NCI-H524 treated with DMSO at 0.1 percent for 48 hours (cell line): ENCODE results near the gene TMA7B.
"Not testable (repeated sequence)": the region's sequence is repeated elsewhere in the genome, so short reads cannot be mapped to it uniquely, and the experiment has no call there.

Experiments
- DNase-seq: peaks from one replicate; lab custom pipeline; 2025; lab: John Stamatoyannopoulos, UW

TMA7B gene

DNA sequence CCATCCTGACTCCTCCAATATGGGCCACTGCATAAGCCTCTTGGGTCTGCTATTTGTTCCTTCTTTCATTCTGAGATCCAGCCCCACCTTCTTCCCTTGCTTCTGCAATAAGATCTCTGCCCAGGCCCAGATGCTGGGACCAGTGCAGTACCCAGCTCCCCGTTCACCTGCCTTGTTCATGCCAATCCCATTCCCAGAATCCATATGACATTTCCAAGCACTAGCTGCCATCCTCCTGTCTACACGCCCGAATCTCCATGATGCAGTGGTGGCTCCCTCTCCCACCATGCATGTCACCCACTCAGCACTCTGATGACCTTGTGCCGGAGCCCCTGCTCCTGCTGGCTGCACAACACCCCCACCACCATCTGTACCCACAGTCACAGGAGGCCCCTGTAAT is 23.1 kb downstream of the TMA7B start:
- DNase-seq = no peak

DNA sequence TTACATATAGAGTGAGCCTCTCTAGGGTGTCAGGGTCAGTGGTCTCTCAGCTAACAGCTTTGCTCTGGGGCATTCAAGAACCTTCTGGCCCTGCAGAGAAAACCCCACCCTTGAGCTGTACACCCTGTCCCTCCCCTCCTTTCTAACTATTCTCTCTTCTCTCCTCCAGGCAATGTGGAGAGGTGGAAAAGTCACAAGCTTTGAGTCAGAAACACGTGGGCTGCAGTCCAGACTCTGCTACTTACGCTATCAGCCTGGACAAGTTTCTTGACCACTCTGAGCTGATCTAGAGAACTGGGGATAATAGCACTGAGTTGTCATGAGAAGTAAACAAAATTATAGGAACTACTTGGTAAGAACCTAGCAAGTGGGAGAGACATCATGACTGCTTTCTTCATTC is 23.8 kb downstream of the TMA7B start:
- no peak for DNase-seq

DNA sequence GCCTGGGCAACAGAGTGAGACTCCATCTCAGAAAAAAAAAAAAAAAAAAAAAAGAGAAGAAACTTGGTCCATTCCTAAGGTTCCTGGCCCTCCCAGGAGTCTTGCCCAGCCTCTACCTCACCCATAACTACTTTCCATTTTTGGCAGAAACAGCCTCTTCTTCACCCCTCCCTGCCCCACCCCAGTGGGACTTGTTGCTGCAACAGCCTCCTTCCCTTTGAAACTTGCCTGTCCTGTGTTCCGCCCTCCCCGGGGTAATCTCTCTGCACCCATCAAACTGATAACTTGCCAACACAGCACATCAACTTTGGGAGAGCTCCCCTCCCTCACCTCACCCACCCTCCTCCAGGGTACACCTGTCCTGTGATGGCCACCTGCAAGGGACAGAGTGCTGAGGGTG is 24.5 kb downstream of the TMA7B start:
- no peak for DNase-seq

DNA sequence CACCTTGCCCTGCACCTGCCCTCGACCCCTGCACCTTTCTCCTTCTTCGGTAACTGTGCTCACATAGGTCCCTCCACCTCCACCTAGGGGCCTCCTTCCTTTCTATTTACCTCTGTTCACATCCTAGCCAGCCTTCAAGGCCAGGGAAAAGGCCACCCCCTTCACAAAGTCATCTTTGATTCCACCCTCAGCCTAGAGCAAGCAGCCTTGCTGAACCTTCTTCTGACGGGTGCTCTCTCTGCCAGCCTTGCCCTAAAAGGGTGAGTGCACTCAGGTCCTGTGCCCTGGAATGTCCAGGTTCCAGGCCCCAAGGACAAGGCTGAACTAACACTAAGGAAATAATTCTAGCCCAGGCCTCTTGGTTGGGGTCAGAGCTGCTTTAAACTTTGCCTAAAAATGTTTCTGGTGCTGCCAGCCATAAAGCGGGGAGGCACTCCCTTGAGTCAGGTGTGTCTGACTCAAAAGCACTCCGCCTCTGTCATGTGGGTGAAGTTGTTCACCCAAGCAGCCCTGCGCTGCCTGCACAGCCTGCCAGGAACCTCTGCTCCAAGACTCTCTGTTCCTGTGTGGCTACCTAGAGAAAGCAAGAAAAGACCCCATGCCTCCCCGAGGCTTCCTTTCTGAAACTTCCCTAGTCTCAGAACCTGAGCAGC is 25.3 kb downstream of the TMA7B start:
- no peak for DNase-seq

DNA sequence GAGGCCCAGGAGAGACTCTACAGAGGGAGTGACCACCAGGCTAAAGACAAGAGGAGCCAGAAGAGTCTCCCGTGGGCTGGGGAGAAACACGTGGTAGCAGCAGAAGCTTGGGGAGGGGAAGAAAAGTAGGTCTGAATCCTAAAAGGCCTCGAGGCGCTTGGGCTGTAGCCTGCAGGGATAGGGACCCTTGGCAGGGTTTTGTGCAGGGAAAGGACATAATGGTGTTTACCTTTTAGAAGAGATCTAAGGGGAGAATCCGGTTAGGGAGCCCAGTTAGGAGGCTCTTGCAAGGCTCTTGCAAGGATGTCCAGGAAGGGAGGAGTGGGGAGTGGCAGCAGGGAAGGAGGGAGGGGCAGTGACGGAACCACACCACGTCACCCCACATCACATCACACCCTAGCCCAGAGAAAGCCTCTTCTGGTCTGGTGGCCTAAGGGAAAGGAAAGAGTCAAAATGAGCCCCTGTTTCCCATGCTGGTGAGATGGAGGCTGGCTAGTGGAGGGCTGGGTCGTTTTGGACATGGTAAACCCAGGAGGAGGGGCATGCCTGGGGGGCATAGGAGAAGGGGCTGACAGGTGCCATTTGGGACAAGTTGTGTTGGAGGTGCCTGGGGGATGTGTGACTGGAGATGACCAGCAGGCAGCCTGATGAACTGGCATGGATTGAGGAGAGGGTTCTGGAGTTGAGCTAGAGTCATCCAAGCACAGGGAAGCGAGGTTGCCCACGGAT is 28.4 kb downstream of the TMA7B start:
- DNase-seq = no peak

DNA sequence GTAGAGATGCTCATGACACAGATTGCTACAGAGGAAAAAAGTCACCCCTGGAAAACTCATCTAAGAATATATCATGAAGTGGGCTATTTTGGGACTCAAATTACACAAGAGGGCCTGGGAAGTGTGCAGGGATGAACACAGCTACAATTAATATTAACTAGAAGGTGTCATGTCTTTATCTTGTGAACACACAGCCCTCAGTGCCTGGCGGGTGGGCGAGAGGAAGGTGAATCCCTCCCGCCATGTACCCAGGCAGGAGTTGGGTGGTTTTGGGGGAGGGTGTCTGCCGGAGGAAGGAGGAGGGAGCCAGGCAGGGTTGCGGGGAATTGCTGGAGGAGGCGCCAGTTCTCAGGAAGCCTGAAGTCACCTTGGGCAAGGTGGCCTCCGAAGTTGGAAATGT is 29.4 kb downstream of the TMA7B start:
- no peak for DNase-seq

DNA sequence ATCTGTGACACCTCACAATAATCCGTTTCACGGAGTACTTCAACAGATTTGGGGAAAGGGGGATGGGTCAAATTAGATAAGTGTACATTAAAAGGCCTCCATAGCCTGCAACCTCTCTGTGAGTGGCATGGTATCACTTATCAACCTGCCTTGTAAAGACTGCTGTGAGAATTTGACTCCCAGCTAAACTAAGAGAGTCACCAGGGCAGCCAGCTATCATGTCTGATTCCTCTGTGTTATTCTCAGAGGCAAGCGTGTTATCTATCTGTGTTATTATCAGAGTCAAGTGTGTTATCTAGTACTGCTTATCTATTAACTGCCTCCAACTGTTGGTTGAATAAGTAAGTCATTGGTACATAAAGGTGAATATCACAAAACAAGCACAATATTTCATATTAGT is 30.5 kb downstream of the TMA7B start:
- no peak for DNase-seq

DNA sequence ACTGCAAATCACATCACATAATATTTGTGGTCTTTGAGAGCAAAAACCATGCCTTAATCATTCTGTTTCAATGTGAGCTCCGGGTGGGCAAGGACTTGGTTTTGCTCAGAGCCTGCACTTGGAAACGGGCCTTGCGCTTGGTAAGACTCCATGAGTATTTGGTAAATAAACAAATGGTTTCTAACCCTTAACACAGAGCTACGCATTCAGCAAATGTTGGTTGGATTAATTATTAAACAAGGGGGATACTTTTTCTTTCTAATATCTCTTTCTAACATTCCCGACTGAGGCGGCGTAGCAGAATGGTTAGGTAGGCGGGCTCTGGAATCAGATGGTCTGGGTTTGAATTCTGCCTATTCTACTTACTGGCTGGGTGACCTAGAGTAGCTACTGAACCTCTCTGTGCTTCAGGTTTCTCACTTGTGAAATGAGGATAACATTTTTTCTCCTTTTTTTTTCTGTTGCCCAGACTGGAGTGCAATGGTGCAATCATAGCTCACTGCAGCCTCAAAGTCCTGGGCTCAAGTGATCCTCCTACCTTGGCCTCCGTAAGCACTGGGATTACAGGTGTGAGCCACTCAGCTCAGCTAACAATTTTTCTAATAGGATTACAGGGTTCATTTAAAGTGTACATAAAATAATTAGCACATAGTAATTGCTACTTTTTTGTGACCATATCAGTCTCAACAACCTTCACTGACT is 31.1 kb downstream of the TMA7B start:
- DNase-seq = no peak

DNA sequence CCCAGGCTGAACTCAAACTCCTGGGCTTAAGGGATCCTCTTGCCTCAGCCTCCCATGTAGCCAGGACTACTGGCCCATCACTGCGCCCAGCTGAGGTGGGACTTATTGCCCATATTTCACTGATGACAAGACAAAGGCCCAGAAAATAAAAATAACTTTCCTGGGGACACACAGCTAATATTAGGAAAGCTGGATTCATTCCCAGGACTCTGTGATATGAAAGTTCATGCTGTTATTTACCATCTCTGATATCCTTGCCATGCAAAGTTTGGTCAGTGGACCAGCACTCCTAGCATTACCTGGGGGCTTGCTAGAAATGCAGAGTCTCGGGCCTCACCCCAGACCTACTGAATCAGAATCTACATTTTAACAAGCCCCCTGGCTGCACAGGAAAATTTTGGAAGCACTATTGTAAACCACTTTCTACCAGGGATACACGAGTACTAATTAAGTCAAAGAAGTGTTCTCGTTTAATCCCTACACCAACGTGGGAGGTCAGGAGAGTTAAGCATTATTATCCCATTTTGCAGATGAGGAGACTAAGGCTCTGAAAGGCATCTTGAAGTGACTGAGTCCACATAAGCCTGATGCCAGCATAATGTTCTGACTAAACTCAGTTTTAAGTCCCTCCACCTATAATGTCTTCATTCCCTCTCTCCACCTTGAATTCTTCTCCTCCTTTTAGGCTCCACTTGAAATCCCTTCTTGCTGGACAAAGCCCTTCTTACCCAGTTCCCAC is 32.1 kb downstream of the TMA7B start:
- no peak for DNase-seq

DNA sequence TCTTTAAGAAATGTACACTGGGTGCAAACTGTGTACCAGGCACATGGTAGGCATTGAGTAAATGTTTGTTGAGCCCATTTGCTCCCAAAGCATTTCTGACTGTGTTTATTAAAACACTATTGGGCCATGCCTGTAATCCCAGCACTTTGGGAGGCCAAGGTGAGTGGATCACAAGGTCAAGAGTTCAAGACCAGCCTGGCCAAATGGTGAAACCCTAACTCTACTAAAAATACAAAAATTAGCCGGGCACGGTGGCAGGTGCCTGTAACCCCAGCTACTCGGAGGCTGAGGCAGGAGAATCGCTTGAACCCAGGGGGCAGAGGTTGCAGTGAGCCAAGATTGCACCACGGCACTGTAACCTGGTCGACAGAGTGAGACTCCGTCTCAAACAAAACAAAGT is 32.7 kb downstream of the TMA7B start:
- not testable (repeated sequence) for DNase-seq

DNA sequence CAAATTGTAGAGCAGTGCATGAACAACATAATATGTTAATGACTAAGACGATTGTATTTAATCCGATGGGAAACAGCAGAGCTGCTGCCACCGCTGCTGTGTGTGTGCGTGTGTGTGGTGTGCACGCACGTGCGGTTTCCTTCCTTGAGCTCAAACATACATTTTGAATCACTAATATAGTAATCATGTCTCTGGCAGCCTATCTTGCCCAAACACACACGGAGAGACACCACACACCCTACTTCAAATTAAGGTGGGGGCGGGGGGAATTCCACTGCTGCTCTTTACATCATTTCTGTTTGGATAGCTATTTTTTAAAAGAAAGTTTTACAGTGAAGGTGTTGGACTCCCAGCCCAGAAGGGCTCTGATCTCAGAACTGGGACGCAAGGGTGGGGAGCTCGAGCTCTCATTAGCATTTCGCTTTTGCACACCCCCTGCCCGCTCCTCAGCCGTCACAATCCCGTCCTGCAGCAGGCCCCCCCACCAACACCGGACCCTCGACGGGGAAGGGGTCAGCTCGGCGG is 33.9 kb downstream of the TMA7B start:
- no peak for DNase-seq

DNA sequence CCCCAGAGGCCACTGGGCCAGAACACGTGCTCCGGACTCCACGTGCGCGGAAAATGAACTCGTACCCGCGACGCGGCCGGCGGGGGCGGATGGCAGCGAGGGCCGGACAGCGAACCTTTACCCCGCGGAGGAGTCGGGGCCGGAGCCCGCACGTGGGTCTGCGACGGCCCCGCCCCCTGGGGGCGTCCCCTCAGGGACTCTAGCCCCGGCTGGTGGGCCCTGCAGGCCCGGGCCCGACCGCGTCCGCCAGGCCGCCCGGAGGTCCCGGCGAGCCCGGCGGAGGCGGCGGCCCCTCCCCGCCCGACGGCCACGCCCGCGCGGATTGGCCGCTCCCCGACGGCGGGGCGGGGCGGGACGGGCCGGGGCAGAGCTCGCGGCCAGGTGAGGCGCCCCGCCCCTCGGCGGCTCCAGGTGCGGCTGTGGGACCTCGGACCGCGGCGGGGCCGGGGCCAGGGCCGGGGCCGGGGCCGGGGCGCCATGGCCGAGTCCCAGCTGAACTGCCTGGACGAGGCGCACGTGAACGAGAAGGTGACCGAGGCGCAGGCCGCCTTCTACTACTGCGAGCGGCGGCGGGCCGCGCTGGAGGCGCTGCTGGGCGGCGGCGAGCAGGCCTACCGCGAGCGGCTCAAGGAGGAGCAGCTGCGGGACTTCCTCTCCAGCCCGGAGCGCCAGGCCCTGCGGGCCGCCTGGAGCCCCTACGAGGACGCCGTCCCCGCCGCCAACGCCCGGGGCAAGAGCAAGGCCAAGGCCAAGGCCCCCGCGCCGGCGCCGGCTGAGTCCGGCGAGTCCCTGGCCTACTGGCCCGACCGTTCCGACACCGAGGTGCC is 34.6 kb downstream of the TMA7B start, which contains the start of gene FAM83F:
Gene FAM83F, plus strand, starts transcription at position 389 of the 827 bp plus-strand sequence. Its CDS starts 89 bp downstream, at position 478.
- DNase-seq = no peak

DNA sequence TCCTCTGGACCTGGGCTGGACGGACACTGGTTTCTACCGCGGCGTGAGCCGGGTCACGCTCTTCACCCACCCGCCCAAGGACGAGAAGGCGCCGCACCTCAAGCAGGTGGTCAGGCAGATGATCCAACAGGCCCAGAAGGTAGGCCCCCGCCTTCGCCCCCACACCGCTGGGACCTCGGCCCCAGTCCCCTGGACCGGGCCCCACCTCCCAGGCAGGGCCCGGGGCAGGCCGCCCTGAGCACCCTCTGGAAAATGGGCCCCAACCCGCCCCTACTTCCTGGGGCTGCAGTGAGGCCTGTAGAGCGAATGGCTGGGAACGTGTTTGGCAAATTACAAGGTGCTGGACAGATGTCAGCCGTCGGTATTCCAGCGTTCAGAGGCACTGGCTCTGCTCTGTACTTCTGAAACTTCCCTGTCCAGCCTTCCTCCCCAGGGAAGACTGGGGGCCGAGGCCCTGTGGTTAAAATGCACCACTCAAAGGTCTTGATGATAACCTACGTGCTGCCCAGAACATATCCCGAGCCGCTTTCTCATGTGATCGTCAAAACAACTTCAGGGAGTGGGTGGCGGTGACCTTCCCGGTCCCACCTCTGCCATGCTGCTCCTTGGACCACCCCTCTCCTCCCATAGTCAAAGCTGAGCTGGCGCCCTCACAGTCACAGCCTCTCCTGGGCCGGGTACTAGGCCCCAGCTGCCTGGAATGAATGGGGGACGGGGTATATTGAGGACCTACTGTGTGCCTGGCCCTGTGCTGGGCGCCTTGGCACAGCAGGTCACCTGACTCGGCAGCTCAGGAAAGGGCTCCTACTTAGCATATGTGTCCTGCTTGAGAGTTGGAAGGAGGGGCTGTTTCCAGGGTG is 35.4 kb downstream of the TMA7B start:
- no peak for DNase-seq

DNA sequence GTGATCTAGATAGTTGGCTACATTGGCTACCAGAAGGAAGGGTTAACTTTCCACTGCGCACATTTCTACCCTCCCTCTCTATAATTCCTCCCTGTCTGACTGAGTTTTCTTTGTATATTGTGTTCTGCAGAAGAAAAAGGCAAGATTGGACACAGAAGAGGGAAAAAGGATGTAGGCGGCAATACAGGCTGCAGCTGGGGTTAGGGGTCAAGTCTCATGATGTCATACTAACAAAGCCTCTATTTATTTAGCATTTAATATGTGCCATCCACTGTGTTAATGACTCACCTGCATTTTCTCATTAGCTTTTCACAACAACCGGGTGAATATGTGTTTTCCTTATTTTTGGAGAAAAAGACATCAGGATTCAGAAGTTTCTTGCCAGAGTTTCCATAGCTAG is 36.5 kb downstream of the TMA7B start:
- no peak for DNase-seq

DNA sequence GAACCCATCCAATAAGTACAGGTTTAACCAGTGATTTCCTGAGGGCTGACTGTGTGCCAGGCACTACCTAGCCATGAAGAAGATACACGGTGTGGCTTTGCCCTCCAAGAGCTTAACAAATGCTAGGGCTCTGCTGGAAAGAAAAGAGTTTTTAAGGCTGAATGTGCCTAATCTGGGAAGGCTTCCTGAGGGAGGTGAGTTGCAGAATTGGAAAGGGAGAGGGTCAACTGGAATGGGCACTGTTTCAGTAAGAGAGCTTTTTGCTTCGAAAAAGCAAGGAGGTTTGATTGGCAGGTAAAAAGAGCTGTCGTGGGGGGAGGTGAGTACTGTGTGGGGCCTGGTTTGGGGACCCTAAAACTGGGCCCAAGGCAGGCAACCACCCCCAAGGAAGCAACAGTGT is 37.2 kb downstream of the TMA7B start:
- DNase-seq = no peak

DNA sequence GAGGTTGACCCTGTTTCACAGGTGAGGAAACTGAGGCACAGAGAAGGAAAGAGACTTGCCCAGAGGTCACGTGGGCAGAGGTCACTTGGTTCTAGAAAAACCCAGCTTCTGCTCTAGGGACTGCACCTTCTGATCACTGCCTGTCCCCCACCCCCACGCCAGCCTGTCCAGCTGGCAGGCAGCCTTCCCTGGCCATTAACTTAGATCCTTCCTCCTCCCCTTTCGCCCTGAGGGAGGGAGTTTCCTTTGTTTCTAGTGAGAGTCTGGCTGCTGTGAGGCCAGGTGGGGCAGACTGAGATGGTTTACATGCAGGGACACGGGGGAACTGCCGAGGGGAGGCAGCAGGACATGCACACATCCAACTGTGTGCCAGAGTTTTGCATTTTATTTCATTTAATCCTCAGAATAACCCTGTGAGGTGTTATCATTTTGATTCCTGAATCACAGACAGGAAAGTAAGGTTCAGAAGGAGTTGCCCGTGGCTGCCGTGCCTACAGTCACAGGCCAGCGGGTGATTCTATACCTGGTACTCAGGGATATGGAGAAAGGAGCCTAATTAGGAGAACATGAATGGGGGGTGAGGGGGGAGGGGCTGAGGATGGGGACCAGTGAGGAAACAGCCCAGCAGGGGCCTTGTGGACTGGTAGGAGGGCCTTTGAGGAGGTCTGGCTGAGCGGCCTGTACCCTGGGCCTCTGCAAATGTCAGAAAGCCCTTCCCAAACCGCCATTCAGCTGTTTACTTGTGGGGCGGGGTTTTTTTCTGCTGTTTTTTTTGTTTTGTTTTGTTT is 37.9 kb downstream of the TMA7B start:
- peak; percentile 70 for DNase-seq

DNA sequence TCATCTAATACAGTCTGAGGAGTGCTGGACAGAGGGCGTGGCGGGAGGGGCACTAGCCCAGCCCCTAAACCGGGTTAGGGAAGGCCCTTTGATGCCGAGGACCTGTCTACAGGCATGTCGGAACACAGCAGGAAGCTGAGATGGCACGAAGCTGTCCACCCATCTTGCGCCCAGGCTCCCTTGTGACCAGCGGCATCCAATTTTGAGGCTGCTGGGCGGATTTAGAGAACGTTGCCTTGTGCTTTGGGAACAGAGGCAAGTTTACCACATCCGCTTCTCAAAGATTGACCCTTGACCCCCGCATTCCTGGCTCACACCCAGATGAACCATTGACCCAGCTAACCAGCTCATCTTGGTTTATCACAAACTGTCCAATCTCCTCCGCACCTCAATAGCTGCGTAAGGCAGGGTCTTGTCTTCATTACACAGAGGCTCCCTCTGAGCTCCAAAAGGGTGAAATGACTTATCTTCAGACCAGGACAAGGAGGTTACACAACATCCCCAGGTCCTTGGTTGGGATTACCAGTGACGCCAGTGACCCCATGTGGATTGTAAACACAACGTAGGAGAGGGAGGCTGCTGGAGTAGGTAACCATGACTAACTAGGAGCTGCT is 39.1 kb downstream of the TMA7B start:
- DNase-seq = no peak

DNA sequence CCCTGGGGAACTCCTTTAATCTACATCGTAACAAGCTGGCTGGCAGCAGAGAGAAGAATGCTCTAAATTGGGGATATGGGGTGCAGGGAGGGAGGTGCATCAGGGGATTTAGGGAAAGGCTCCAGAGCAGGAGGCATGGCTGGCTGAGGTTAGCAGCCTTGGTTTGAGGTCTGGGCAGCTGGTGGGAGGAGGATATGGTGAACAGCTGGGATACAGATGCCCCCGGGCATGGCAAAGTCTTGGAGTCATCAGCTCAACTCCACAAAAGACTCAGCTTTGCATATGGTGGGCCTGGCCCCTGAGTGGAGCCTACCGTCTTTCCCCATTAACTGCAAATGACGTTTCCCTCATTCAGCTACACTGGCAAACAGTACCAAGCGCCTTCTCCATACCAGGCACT is 40.0 kb downstream of the TMA7B start:
- no peak for DNase-seq

DNA sequence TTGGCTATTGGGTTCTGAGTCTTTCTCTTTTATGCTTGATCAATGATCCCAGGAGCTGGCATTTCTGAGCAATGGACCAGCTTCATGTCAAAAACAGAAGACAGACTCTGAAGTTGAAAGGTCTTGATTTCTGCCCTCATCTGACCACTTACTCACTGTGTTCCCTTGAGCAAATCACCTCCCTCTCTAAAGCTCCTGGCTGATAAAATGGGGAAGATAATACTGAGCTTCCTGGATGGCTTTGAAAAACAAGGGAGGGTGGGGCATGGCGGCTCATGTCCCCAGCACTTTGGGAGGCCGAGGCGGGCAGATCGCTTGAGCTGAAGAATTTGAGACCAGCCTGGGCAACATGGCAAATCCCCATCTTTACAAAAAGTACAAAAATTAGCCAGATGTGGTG is 40.9 kb downstream of the TMA7B start:
- DNase-seq = no peak
